GM10266 (cell line): ENCODE results near the gene AP3B1.

ENCODE experiments used
- DNase-seq: peaks from one replicate; pipeline ENCODE4 v3.0.0; 2012; ENCODE audit errors: extremely low spot score
- CTCF ChIP-seq: IDR thresholded peaks from 2 replicates; pipeline ENCODE4 v1.5.1; 2012; ENCODE audit warnings: mild to moderate bottlenecking, low read depth; ENCODE audit not compliant: control insufficient read depth, insufficient read depth; ENCODE audit errors: missing control alignments

The AP3B1 gene

GRCh38 chr5:78234804-78235203, 59.7 kb downstream of the AP3B1 start:
- DNase-seq = no peak
- TF ChIP-seq CTCF = no peak

GRCh38 chr5:78232163-78232562, 62.3 kb downstream of the AP3B1 start:
- no peak for DNase-seq

GRCh38 chr5:78224358-78224757, 70.1 kb downstream of the AP3B1 start:
- TF ChIP-seq CTCF = no peak
- no peak for DNase-seq

More at GRCh38 chr5:78232163-78232562, 62.3 kb downstream of the AP3B1 start:
- TF ChIP-seq CTCF = no peak

- peak; percentile 37 for TF ChIP-seq CTCF
- DNase-seq = peak; percentile 56
Measured at GRCh38 chr5:78221964-78222451, 72.5 kb downstream of the AP3B1 start.

GRCh38 chr5:78221467-78221866, 73.0 kb downstream of the AP3B1 start:
- no peak for TF ChIP-seq CTCF
- no peak for DNase-seq

GRCh38 chr5:78215972-78216371, 78.5 kb downstream of the AP3B1 start:
- no peak for DNase-seq
- no peak for TF ChIP-seq CTCF

GRCh38 chr5:78215565-78215964, 78.9 kb downstream of the AP3B1 start:
- no peak for TF ChIP-seq CTCF
- no peak for DNase-seq
